ENCODE measurements around the gene CORIN. TPM values are rescaled to one million over a fixed set of nuclear protein-coding genes. Genes with fewer than 3 reads are reported as not detected.

The CORIN gene
- total and polyA plus RNA-seq, 4 donors = 0.15 to 9.1 (median 1.0) TPM

GRCh38 chr4:47598320-47598719 lies 239.5 kb downstream of the CORIN start:
- Histone ChIP-seq H3K9ac (ENCODE audit: insufficient read depth in 1 of 2, low read length in 2 of 2) (no peak overlapping the region), H3K27me3 (ENCODE audit: control insufficient read depth in 3 of 3, insufficient read depth in 3 of 3, low read length in 2 of 3) (no peaks in the 10 kb centered on the region), H3K27ac (ENCODE audit: low read depth in 1 of 2, low read length in 1 of 2) (no peak overlapping the region), H3K4me3 (no peak overlapping the region), H3K36me3 (ENCODE audit: control insufficient read depth in 4 of 4, insufficient read depth in 4 of 4, low read length in 4 of 4) (peaks cover 0 to 7% (median 4%) of the 10 kb centered on the region in 4 donors), H3K4me1 (ENCODE audit: control insufficient read depth in 5 of 5, insufficient read depth in 5 of 5, low read length in 5 of 5) (no peaks in the 10 kb centered on the region), H3K9me3 (ENCODE audit: control insufficient read depth in 4 of 4, insufficient read depth in 3 of 4, low read length in 3 of 4) (peaks cover 0 to 5% (median 2%) of the 10 kb centered on the region in 4 donors)
- no peak for DNase-seq
- TF ChIP-seq CTCF (IDR thresholded peaks at IDR 0.05; ENCODE audit: control extremely low read depth, extremely low read depth) = no peak
- no peak for ATAC-seq (ENCODE audit: insufficient read depth, low FRiP score)
- 89 to 96% methylated on average over 1 of the region's 1 CpG for WGBS, 2 donors

- WGBS, 2 donors = 77 to 90% methylated on average over 1 of the region's 1 CpG
- no peak for ATAC-seq (ENCODE audit: insufficient read depth, low FRiP score)
- no peak for TF ChIP-seq CTCF (IDR thresholded peaks at IDR 0.05; ENCODE audit: control extremely low read depth, extremely low read depth)
These were observed 240.2 kb downstream of the CORIN start for GRCh38 chr4:47597696-47598095.

GRCh38 chr4:47590325-47590724 lies 247.5 kb downstream of the CORIN start:
- no peaks in the 10 kb centered on the region for H3K4me1 ChIP-seq (ENCODE audit: control insufficient read depth in 5 of 5, insufficient read depth in 5 of 5, low read length in 5 of 5)
- peaks cover 0 to 10% (median 5%) of the 10 kb centered on the region in 4 donors for H3K9me3 ChIP-seq (ENCODE audit: control insufficient read depth in 4 of 4, insufficient read depth in 3 of 4, low read length in 3 of 4)
- WGBS, 2 donors = 47 to 88% methylated on average over 1 of the region's 1 CpG
- no peak for TF ChIP-seq CTCF (IDR thresholded peaks at IDR 0.05; ENCODE audit: control extremely low read depth, extremely low read depth)
- no peak overlapping the region for H3K4me3 ChIP-seq
- ATAC-seq (ENCODE audit: insufficient read depth, low FRiP score) = no peak
- no peak for DNase-seq
- no peaks in the 10 kb centered on the region for H3K27me3 ChIP-seq (ENCODE audit: control insufficient read depth in 3 of 3, insufficient read depth in 3 of 3, low read length in 2 of 3)
- peaks cover 12 to 52% (median 41%) of the 10 kb centered on the region in 4 donors for H3K36me3 ChIP-seq (ENCODE audit: control insufficient read depth in 4 of 4, insufficient read depth in 4 of 4, low read length in 4 of 4)
- H3K27ac ChIP-seq (ENCODE audit: low read depth in 1 of 2, low read length in 1 of 2) = no peak overlapping the region
- no peak overlapping the region for H3K9ac ChIP-seq (ENCODE audit: insufficient read depth in 1 of 2, low read length in 2 of 2)

More at GRCh38 chr4:47597696-47598095, 240.2 kb downstream of the CORIN start:
- no peak for DNase-seq
- peaks cover 0 to 4% (median under 1%) of the 10 kb centered on the region in 4 donors for H3K9me3 ChIP-seq (ENCODE audit: control insufficient read depth in 4 of 4, insufficient read depth in 3 of 4, low read length in 3 of 4)
- H3K27me3 ChIP-seq (ENCODE audit: control insufficient read depth in 3 of 3, insufficient read depth in 3 of 3, low read length in 2 of 3) = no peaks in the 10 kb centered on the region
- no peak overlapping the region for H3K9ac ChIP-seq (ENCODE audit: insufficient read depth in 1 of 2, low read length in 2 of 2)
- H3K36me3 ChIP-seq (ENCODE audit: control insufficient read depth in 4 of 4, insufficient read depth in 4 of 4, low read length in 4 of 4) = peaks cover 0 to 7% (median 3%) of the 10 kb centered on the region in 4 donors
- no peaks in the 10 kb centered on the region for H3K4me1 ChIP-seq (ENCODE audit: control insufficient read depth in 5 of 5, insufficient read depth in 5 of 5, low read length in 5 of 5)
- no peak overlapping the region for H3K4me3 ChIP-seq
- H3K27ac ChIP-seq (ENCODE audit: low read depth in 1 of 2, low read length in 1 of 2) = no peak overlapping the region

- peak overlapping the region in 1 of 2 donors; percentile 60 for H3K27ac ChIP-seq (ENCODE audit: low read depth in 1 of 2, low read length in 1 of 2)
- 79 to 87% methylated on average over 3 of the region's 3 CpGs for WGBS, 2 donors
- TF ChIP-seq CTCF (IDR thresholded peaks at IDR 0.05; ENCODE audit: control extremely low read depth, extremely low read depth) = no peak
These were observed 258.6 kb downstream of the CORIN start for GRCh38 chr4:47579235-47579634.

More at GRCh38 chr4:47579235-47579634, 258.6 kb downstream of the CORIN start:
- Histone ChIP-seq H3K9ac (ENCODE audit: insufficient read depth in 1 of 2, low read length in 2 of 2) (no peak overlapping the region), H3K4me1 (ENCODE audit: control insufficient read depth in 5 of 5, insufficient read depth in 5 of 5, low read length in 5 of 5) (peaks cover 0 to 13% (median 0%) of the 10 kb centered on the region in 5 donors), H3K9me3 (ENCODE audit: control insufficient read depth in 4 of 4, insufficient read depth in 3 of 4, low read length in 3 of 4) (no peaks in the 10 kb centered on the region), H3K36me3 (ENCODE audit: control insufficient read depth in 4 of 4, insufficient read depth in 4 of 4, low read length in 4 of 4) (peaks cover 17 to 42% (median 22%) of the 10 kb centered on the region in 4 donors), H3K4me3 (no peak overlapping the region), H3K27me3 (ENCODE audit: control insufficient read depth in 3 of 3, insufficient read depth in 3 of 3, low read length in 2 of 3) (no peaks in the 10 kb centered on the region)
- DNase-seq (peak in 1 of 3 donors; percentile 18), ATAC-seq (ENCODE audit: insufficient read depth, low FRiP score) (no peak)

Measured in lung (tissue), 12 donors.